ENCODE measurements around the gene TTLL10. TPM values are rescaled to one million over a fixed set of nuclear protein-coding genes. Genes with fewer than 3 reads are reported as not detected.

The TTLL10 gene
- total and polyA plus RNA-seq, 2 of the 8 experiments (the other 6 are each of a cell fraction or from before 2014, with no cell fraction given), result 1.1 to 1.7 TPM

- TF ChIP-seq KDM5A (IDR thresholded peaks at IDR 0.05; ENCODE audit: low read length), result no peak
- no peak for TF ChIP-seq RFX5 (IDR thresholded peaks at IDR 0.05; ENCODE audit: borderline replicate concordance, low read depth, low read length)
- peak; percentile 31 for TF ChIP-seq RNF2 (IDR thresholded peaks at IDR 0.05; ENCODE audit: borderline replicate concordance, low read depth, low read length, missing control alignments, poor library complexity, severe bottlenecking)
These were observed 58.6 kb downstream of the TTLL10 start, which contains the start of gene B3GALT6 (continued) for GRCh38 chr1:1232208-1232795.

Measured in H1 (cell line).